HG03521 (cell line): ENCODE results near the gene ADAMTS3.
A peak's percentile ranks its signal among the peaks of the same experiment; 100 is the strongest.

Experiments used
- ATAC-seq: cut with Tn5 transposase; IDR thresholded peaks from one replicate; pipeline ENCODE4 v1.9.1; 2021; ENCODE audit warnings: mild to moderate bottlenecking, moderate library complexity; ENCODE audit not compliant: unreplicated experiment

The ADAMTS3 gene

GRCh38 chr4:72305080-72305479, 263.9 kb downstream of the ADAMTS3 start:
- no peak for ATAC-seq

DNA sequence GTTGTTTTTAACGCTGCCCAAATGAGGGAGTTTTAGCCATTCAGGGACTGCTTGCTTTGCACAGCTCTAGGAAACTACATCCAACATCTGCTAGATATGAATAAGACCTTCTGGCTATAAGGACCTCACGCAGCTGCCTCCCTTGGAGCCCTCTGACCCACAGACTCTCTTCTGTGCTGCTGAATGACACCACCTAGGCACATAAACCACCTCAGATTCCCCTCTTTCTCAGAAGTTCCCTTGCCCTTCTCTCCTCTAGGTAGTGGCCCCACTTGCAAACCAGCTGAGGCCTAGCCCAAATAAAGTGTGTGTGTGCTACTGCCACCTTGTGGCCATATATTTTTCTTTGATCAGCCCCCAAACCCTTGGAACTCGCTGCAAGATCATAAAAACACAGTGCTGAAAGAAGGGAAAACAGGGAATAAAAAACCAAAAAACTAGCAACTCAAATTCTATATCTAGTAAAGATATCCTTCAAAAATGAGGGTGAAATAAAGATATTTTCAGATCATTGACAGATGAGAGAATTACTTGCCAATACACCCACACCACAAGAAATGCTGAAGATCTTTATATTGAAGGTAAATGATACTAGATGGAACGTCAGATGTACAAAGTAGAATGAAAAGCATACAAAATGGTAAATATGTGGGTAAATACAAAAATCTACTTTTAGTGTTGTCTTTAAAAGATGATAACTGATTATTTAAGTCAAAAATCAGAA, 265.9 kb downstream of the ADAMTS3 start:
- ATAC-seq: peak; percentile 95

- no peak for ATAC-seq
These were observed 267.3 kb downstream of the ADAMTS3 start for GRCh38 chr4:72301759-72302158.

GRCh38 chr4:72300126-72300525, 268.9 kb downstream of the ADAMTS3 start:
- ATAC-seq: no peak

DNA sequence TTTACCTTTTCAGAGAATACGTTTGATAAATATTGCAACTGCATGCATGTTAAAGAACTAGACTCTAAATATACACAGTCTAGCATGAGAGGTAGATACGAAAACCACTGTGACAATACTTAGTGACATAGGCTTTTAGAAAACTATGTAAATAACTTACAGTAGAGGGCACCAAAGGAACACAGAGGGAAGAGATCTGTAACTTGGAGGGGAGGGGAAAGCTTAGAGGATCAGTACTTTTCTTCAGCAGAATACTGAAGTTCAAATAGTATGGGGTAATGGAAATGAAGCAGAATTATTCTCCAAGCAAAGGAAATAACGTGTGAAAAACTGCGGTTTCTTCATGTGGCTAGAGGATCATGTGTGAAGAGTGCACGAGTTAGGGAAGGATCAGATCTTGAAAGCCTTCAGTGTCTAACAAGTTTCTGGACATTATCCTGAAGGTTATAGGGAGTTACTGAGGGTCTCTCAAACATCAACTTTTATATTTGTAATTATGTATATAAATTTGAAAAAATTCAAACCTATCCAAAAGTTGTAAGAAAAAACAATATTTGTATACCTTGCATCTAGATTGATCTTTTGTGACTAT, 273.0 kb downstream of the ADAMTS3 start:
- ATAC-seq: no peak

DNA sequence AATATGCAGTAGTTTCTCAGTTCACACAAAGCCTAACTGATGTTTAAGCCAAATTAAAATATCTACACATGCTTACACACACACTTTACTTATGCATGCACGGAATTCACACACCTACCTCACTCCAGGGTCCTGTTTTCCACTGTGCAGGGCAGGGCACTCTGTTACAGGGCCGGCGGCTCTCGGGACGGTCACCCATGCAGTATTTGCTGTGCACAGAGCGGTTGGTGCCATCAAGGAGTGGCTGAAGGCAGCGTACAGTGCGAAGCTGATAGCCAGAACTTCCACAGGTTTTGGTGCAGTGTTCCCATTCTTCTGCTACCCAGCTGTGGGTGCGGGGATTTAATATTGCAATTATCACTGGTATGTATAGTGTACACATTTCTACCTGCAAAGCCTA, 278.3 kb downstream of the ADAMTS3 start:
- no peak for ATAC-seq

DNA sequence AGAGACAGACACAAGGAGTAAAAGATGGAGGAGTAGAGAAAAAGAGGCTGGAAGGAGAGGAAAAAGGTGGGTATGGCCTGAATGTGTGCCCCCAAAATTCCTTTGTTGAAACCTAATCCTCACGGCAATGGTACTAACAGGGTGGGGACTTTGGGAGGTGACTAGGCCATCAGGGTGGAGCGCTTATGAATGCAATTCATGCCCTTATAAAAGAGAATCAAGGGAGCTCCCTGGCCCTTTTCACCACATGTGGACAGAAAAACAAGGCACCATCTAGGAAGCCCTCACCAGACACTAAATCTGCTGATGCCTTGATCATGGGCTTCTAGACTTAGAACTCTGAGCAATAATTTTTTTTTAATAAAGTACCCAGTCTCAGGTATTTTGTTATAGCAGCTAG, 282.1 kb downstream of the ADAMTS3 start:
- no peak for ATAC-seq

- ATAC-seq: no peak
These were observed 282.8 kb downstream of the ADAMTS3 start for GRCh38 chr4:72286185-72286584.

- peak; percentile 71 for ATAC-seq
These were observed 285.7 kb downstream of the ADAMTS3 start for GRCh38 chr4:72283357-72283756.

GRCh38 chr4:72280252-72280651, 288.8 kb downstream of the ADAMTS3 start:
- ATAC-seq: no peak

DNA sequence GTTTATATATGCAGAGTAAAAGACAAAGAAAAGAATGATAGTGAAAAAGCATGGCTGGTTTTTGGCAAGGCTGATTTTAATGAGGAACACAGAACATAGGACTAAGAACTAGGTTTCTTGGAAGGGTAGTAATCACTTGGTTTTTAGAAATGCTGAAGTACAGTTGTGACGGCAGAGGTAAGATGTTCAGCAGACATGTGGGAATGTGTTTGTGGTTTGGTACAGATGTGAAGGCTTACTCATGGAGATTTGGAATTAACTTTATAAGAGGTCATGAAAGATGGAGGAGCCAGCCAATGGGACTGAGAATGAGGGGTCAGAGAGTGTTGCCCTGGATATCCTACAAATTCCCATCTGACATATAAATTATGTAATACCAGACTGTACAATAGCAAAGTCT, 293.6 kb downstream of the ADAMTS3 start:
- ATAC-seq: no peak

DNA sequence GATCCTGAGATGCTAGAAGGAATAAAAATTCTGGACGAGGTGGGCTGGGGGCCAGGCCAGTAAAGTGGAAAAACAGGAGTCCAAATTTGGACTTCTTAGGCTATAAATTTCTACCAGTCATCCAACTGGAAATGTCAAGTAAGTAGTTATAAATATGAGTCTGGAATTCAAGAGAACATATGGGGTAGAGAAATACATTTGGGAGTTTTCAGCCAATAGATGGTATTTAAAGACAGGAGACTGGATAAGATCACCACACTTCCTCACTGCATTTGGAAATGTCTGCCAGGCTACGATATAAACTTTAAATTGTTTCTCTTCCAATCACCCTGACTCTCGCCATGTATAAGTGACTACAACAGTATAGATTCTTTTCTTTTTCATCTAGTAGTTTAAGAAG, 294.8 kb downstream of the ADAMTS3 start:
- no peak for ATAC-seq

DNA sequence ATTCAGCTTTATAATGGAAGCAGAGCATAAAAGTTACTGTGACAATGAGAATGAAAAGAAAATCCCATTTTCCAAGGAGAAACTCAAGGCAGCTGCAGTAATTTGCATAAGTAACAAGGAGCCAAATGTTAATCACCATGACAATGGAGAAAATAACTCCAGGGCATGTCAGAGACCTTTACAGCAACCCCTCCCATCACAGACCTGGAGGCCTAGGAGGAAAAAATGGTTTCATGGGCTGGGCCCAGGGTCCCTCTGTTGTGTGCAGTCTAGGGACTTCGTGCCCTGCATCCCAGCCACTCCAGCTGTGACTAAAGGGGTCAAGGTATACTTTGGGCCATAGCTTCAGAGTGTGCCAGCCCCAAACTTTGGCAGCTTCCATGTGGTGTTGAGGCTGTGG, 313.8 kb downstream of the ADAMTS3 start:
- no peak for ATAC-seq

DNA sequence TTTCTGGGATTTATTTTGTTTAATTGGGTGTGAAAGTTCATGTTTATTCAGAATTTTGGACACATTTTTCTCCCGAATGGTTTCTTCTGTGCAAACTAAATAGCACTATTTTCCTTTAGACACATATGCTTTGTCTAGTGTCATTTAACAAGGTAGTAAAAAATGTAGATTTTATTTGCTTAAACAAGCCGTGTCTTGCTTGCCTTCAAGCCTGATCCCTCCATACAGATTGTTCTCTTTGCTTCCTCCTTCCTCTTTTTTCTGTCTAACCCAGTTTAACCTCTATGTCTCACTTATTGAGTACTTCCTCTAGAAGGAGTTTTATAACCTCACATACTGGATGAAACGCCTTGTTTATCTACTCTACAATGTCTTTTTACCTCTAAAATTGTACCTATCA, 325.4 kb downstream of the ADAMTS3 start:
- no peak for ATAC-seq

DNA sequence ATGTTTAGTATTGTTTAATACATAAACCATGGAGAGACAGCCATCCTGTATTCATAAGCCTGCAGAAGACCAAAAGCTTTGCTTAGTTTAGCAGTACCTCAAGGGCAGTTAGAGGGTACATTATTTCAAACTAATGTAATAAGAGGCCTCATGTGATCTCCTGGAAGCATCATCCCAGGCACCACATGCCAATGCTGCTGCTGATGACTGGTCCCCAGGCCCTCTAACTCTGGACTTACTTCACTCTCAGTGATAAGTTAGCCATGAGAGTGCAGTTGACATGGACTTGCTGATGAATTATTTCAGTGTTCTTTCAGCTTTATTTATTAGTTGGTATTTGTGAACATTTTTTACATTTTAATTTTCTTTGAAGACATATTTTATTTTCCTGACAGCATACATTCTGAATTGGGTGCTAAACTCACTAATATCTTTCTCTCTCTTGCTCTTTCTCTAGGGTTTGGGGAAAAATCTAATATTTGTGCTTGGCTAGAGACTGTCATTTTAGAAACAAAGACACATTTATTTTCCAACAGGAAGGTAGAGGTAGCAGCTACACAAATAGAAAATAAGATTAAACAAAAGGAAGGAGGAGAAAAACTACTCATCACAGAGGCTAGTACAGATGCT, 329.4 kb downstream of the ADAMTS3 start:
- no peak for ATAC-seq
